Retina (tissue), 1 donor: ENCODE data around the gene MARVELD3.

Source experiments
- DNase-seq: peaks from one replicate; pipeline ENCODE4 v3.0.0-alpha.2; 2016

The MARVELD3 gene

DNA sequence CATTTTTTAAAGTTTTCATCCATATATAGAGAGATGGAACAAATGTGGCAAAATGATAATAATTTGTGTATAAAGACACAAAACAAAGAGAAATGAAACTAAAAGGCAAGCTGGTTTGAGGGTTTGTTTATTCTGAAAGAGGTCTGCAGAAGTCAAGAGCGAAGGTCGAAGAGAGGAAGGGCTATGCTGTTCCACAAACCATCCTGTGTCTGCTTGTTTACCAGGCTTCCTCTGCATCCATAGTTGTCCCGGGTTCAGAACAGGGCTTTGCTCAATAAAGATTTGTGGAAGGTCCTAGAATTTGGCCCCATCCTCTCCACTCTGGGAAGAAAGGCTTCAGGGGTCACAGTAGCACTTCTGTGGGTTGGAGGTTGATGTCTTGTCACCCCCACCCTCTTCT lies 2.4 kb upstream of the MARVELD3 start:
- DNase-seq = no peak

DNA sequence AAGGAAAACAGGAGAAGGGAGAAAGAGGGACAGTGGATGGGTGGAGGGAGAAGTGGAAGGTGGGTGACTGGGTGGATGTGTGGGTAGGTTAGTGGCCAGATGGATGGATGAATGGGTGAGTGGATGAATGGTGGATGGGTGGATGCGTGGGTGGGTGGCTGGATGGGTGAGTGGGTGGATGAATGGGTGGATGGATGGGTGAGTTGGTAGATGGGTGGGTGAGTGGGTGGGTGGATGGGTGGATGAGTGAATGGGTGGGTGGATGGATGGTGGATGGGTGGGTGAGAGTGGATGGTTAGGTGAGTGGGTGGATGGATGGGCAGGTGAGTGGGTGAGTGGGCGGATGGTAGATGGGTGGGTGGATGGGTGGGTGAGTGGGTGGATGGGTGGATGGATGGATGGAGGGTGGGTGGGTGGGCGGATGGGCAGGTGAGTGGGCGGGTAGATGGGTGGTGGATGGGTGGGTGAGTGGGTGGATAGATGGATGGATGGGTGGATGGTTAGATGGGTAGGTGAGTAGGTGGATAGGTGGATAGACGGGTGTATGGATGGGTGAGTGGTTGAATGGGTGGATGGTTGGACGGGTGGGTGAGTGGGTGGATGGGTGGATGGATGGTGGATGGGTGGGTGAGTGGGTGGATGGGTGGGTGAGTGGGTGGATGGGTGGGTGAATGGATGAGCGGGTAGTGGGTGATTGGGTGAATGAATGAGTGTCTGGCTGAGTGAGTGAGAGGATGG lies 702 bp upstream of the MARVELD3 start:
- DNase-seq = no peak

DNA sequence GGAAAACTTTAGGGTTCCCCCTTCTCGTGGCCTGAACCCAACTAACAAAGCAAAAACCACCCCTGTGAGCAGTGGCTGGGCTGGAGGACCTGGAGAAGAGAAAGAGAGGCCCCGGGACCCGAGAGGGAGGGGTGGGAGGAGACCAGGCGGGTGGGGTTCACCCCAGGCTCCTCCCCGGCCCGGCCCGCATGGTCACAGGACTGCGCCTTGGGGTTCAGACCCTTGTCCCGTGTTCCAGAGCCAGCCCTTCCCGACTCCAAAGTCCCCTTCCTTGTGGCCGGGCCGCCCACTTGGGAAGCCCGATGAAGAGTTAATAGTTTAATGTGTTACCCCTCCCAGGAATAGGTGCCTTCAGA lies 852 bp downstream of the MARVELD3 start:
- peak; percentile 8 for DNase-seq

DNA sequence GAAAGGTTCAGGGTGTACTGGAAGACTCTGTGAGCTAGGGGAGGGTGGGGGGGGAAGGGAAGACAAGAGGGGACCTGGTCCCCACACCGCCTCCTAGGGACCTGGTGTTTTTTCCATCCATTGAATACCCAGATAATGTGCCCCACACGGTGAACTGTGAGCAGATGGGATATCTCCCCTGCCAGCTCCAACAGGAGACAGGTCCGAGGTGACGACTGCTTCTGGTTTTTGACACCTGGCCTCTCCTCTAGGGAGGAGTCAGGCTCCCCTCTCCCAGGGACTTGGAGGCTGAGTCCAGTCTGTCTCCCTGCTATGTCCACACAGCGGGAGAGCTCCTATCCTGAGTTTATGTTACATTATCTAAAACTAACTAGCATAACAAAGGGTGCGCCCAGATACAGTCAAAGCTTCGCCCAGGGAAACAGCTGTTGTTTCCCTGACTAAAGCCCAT lies 1.8 kb downstream of the MARVELD3 start:
- no peak for DNase-seq

DNA sequence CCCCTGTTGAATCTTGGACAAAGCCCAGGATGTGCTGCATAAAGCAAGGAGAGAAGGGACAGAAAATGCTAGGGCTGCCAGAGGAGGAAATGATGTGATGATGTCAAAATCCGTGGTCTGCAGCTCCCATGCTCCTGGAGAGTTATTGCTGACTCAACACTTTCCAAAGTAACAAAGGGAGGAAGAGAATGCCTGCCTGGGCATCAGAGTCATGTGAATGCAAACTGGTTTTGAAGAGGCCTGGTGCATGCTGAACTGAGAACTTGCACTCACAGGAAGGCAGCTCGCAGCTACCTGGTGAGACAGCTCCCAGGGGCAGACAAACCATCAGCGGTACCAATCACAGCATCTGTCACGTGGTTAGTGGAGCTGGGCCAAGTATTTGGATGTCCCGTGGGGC lies 2.8 kb downstream of the MARVELD3 start:
- no peak for DNase-seq

DNA sequence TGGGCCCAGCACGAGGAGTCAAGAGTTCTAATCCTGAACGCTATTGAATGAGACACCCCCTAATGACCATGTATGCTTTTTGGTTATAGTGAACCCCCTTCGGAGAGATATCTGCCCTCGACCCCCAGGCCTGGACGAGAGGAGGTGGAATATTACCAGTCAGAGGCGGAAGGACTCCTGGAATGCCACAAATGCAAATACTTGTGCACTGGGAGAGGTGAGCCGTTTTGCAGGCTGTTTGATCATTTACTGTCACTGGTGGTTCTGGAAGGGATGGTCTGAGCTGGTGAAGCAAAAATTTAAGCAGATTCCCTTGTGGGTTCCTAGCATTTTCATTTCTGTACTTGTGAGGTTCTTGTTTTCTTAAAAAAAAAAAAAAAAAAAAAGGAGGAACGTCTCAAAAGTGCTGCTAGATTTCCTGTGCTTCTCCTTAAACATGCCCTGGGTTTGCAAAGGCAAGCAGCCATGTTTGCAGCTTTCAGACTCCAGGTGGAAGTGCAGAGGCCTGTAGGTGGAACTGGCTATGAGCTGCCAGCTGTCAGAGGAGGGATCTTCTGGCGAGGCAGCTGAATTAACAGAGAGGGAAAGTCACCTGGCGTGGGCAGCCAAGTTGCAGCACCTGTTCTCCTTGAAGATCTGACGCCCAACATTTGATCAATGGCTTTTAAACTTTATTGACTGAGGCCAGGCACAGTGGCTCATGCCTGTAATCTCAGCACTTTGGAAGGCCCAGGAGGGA lies 3.5 kb downstream of the MARVELD3 start:
- no peak for DNase-seq

DNA sequence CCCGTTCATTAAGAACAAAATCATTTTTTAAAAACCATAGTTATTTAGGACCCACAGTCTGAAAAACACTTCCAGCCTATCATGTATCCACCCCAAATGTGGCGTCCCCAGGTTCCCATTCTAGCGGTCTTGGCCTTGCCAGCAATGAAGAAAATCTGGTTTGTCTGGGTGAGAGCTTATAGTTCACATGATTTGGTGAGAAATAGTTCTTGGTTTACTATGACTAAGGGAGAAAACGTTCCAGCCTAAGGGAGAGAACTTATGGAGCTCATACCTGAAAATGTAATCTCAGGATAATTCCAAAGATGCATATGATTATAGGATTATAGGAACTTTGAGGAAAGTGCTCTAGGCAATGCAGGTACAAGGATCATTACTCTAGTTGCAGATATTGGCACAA lies 4.8 kb downstream of the MARVELD3 start:
- no peak for DNase-seq

DNA sequence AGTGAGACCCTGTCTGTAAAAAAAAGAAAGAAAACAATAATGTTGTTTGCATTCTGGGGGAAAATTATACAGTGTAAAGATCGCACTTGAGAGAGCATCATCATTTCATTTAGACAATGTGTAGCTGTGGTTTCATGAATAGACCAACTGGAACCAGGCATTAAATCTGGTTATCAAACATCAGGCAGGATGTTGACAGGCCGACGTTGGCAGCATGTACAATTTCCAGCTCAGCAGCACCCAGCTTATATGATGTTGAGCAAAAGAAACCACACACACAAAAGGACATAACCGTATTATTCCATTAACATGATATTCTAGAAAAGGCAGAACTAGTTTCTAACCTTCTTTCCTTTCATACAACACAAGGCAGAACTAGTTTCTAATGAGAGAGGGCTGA lies 5.8 kb downstream of the MARVELD3 start:
- no peak for DNase-seq

DNA sequence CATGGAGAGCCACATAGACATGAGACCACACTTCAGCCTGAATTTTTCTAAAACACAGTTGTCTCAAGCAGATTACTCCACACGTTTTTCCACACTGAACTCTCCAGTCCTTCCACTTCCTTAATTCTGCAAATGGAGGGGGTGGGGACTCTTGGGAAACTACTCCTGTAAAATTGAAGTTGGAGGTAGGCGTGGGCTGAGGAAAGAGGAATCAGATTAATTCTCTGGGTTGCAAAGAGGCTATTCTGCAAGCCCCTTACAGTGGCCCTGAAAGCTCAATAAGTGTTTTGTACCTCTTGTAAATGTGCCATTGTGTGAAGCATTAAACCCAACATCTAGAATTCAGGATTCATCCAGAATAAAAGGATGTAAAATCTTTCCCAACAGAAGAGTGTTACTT lies 9.6 kb downstream of the MARVELD3 start:
- no peak for DNase-seq

DNA sequence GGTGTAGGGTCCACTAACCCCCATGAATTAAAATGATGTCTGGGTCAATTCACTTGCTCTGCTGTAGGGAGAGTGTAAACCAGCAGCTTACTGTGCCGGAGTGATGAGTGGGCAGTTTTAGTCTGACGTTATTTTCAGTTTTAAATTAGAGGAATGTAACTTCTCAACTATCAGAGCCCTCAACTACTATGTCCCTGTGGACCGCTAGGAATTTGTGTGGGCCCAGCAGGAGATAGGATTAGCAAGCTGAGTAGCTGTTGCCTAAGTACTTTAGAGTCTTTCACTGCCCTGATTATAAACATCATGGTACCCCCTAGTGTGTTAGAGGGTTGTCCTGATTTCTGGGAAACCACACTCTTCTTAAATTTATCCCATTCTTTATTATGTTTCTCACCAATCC lies 11.4 kb downstream of the MARVELD3 start:
- no peak for DNase-seq

DNA sequence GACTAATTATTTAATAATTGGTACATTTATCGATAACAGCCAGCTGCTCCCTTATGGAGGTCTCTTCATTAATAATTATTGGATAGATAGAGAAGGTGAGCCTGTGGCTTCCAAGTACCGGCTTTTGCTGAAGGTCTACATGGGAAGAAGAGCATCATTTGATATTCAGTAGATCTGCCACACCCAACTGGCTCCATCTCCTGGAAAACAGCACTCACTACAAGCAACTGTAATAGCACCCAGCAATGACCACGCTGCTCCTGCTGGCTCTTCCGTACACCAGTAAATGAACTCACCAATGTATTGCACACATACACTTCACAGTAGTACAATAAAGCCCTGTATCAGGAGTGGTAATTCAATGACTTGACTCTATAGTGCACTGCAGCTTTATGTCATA lies 19.5 kb downstream of the MARVELD3 start:
- DNase-seq = no peak

DNA sequence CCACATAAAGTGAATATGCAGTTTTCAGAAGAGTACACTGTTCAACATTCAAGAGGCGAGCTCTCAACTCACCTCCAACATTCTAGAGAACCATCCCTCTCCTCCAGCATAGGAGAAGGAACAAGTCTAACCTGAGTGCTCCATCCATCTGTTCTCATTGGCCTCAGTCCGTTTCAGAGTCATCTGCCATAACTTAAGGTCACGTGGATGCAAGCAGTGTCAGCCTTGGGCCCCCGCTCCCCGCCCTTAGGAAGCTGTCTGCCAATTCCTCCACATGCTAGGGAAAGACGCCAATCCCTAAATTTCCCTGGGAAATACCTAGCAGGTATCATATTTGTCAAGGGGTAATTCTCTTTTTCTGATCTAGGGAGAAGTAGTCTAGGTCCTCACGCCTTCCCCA lies 21.4 kb downstream of the MARVELD3 start:
- DNase-seq = no peak

DNA sequence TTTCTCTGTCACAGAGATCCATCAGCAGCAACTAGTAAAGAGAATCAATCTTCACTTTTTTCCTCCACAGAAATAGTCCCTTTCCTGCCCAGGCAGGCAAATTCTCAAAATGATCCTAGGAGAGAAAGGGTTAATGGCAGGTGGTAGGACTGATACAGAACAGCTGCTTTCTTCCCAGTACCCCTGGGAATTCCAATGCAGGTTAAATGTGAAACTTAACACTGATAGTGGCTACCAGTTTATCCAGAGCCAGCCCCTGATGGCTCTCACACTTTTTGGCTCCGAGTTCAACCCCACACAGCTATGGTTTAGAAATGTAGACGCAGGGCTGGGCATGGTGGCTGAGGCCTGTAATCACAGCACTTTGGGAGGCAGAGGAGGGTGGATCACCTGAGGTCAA lies 22.2 kb downstream of the MARVELD3 start:
- DNase-seq = no peak

DNA sequence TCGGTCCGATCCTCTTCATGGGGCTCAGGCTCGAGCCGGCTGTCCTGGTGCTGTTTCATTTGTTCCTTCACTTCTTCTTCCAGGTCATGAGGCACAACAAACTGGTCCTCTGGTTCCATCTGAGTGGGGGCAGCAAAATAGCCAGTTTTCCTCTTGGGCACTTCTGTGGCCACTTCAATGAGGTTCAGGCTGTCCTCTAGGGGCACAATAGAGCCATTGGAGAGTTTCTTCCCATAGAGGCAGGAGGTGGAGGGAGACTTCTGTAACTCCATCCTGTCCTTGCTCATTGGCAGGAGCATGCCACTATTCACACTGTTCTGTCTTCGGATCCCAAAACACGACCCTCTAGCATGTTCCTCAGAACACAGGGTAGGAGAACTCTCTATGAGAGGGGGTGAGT lies 22.9 kb downstream of the MARVELD3 start:
- no peak for DNase-seq

DNA sequence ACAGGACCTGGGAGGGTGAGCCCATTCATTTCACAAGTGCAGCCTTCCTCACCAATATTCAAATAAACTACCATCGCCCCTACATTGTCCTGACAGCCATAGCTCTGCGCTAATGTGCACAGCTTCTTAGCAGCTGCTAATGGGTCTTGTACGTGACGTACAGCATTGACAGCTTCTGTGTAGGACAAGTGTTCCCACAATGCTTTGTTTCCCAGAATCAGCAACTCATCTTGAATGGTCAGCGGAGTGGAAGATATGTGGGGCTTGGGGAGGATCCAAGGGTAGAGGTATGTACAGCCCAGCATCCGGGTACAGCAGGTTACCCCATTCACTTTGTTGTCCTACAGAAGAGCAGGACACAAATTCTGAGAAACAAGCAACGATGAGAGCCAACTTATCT lies 23.7 kb downstream of the MARVELD3 start:
- DNase-seq = no peak

DNA sequence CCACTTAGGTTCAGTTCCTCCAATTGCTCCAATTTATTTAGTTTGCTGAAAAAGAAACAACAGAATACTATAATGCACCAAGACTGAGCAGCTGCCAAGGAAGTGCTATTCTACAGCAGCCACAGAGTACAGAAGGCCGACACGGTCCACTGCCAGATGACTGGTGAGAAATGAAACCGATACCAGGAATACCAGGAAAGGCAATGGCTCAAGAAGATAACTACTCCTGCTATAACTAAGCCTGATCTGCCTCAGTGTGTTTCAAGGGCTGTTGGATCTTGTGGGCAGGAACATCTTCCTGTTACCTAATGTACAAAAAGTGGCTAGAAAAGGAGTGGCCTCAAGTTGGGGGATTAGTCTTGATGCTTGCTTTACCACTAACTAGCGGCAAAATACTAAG lies 32.8 kb downstream of the MARVELD3 start:
- DNase-seq = no peak

DNA sequence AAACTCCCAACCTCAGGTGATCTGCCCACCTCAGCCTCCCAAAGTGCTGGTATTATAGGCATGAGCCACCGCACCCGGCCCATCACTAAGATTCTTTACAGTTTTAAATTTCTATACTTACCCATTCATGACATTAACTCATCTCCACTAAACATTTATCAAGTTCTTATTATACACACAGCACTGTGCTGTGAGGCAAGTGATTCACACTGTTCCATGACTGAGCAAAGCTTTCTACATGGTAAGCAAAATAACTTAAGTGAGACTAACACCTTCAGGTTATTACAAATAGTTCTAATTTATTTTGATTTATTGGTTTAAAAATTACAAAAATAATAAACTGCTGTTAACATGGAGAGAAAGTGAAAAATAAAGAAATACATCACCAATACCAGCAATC lies 33.5 kb downstream of the MARVELD3 start:
- no peak for DNase-seq

DNA sequence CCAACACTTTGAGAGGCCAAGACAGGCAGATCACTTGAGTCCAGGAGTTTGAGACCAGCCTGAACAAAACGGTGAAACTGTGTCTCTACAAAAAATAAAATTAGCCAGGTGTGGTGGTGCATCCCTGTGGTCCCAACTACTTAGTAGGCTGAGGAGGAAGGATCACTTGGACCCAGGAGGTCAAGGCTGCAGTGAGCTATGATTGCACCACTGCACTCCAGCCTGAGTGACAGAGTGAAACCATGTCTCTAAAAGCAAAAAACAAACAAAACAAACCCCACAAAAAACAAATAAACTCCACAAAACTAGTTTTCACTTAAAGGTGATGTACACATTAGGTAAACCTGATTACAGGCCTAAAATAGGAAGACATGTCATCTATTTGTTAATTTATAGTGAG lies 40.3 kb downstream of the MARVELD3 start:
- DNase-seq = no peak

DNA sequence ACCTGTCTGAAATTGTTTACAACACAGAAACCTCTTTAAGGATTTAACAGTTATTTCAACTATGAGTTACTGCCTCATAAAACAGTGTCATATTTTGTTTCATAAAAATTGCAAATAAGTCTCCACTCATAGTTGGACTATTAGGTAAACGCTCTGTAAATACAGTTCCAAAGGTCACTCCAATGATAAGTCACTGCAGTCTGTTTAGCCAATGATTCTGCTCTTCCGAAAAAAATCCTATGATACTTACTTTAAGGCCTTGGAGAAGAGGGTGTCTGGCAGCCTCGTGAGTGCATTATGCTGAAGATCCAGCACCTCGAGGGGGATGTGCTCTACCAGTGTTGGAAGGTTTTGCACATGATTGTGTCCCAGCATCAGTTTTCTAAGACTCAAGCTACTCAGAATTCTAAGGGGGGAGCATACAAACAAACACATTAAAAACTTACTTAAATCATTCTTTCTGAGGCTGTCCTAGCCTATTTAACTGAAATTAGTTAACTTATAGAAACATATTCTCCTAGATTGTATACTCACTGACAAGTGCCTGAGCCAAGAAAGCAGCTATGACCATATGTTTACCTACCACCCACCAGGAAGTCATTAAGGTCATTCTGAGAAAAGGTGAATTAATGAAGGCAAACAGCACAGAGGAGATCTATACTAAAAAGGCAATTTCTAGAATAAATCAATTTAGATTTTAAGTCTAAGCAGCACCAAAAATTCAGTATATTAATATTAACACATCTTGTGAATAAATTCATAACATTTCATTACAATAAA lies 41.1 kb downstream of the MARVELD3 start:
- DNase-seq = no peak

DNA sequence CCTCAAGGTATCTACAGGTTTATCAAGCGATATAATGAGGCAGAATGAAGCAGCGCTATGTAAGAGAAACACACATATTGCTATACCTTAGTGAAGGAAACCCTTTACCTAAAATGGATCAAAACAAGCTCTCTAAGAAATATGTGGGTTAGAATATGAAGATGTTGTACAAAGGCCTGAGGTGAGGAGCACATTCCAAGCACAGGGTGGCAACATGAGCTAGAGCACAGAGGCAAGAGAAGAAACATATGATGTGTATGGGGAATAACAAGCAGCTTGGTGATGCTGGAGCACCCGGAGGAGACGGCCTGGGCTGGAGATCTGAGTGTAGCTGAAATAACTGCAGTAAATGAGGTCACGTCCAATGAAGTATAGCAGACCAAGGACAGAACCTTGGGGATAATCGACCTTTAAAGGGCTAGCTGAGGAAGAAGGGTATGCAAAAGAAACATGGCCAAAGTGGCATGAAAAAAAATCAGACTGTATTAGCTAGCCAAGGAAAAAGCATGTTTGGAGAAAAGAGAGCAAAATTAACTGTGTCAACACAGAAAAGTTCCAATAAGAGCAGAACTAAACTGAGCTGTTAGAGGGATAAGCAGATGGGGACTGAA lies 44.0 kb downstream of the MARVELD3 start:
- DNase-seq = no peak

DNA sequence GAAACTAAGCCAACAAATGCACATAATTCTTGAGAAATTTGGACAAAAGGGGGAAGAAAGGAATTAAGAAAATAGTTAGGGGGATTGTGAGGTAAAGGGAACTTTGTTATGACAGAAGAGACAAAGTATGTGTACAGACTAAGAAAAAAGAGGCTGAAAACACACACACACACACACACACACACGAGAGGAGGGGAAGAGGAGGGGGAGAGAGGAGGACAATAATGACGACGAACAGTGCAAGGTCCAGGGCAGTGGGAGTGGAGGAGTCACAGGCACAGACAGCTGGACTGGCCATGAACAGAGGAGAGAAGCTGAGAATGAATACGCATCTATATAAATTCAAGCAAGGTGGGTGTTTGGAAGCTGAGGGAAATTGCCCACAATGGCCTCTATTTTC lies 44.6 kb downstream of the MARVELD3 start:
- no peak for DNase-seq

DNA sequence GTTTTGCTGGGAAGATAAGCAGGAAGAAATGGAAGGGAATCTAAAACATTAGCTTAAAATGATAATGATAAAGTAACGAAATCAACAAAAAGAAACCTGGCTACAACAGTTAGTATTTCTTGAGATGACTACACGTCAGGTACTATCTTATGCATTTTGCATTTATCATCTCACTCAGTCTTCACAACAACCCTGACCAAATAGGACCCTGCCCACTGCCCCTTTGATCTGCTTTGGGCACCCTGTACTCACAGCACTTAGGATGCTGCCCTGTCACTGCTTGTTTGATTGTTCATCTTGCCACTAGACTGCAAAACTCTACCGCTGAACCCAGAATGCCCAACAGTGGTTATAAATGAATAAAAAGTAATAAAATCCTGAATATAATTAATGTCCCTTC lies 45.2 kb downstream of the MARVELD3 start:
- DNase-seq = no peak

DNA sequence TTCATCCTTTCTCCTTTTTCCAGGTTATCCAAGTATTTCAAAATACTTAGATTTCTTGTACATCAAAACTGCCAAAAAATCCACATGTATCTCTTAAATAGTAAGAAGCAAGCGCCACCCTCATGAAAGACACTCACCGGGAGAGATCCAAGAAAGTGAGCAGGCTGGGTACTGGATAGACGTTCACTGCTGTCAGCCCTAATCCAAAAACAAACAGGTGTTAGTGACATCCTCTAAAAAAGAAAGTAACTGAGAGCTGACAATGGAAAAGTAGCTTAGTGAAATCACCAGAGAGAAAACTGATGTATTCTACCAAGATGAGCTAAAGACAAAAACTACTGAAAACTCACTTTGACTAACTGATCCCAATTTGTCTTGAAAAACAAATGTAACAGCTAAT lies 46.1 kb downstream of the MARVELD3 start:
- DNase-seq = no peak
